Nephron progenitor cell (in vitro differentiated cells): ENCODE results near the gene ASXL1.

Source experiments
- DNase-seq: peaks from one replicate; pipeline ENCODE4 v3.0.0; 2021
- H3K27ac Mint-ChIP-seq: 2 replicates; pipeline ENCODE4 v1.8.0; 2021; ENCODE audit warnings: mild to moderate bottlenecking, moderate library complexity, mixed read lengths
- H3K27me3 Mint-ChIP-seq: 2 replicates; pipeline ENCODE4 v1.8.0; 2021; ENCODE audit warnings: mild to moderate bottlenecking, low read depth, mixed read lengths; ENCODE audit not compliant: poor library complexity
- H3K36me3 Mint-ChIP-seq: 2 replicates; pipeline ENCODE4 v1.8.0; 2021; ENCODE audit warnings: low read depth, mixed read lengths
- H3K4me1 Mint-ChIP-seq: 2 replicates; pipeline ENCODE4 v1.8.0; 2021; ENCODE audit warnings: mixed read lengths
- H3K4me3 Mint-ChIP-seq: 2 replicates; pipeline ENCODE4 v1.8.0; 2021; ENCODE audit warnings: mild to moderate bottlenecking, moderate library complexity, mixed read lengths
- H3K9me3 Mint-ChIP-seq: 2 replicates; pipeline ENCODE4 v1.8.0; 2021; ENCODE audit warnings: mild to moderate bottlenecking, moderate library complexity, mixed read lengths
- CTCF ChIP-seq: fragments of 200-600 bp; sonication (generic); IDR thresholded peaks from 2 replicates; pipeline ENCODE4 v1.5.0; 2021; ENCODE audit warnings: antibody characterized with exemption

The ASXL1 gene

GRCh38 chr20:32429343-32429742, 71.2 kb downstream of the ASXL1 start:
- no peak for TF ChIP-seq CTCF
- H3K27ac Mint-ChIP-seq = peak overlapping the region; percentile 44
- H3K4me1 Mint-ChIP-seq = no peaks in the 10 kb centered on the region
- peaks cover 79% of the 10 kb centered on the region for H3K36me3 Mint-ChIP-seq
- H3K9me3 Mint-ChIP-seq = no peaks in the 10 kb centered on the region
- H3K27me3 Mint-ChIP-seq = no peaks in the 10 kb centered on the region
- DNase-seq = no peak
- H3K4me3 Mint-ChIP-seq = no peak overlapping the region

GRCh38 chr20:32429745-32430360, 71.7 kb downstream of the ASXL1 start:
- H3K36me3 Mint-ChIP-seq = peaks cover 77% of the 10 kb centered on the region
- no peaks in the 10 kb centered on the region for H3K4me1 Mint-ChIP-seq
- no peak for DNase-seq
- no peak overlapping the region for H3K27ac Mint-ChIP-seq
- H3K27me3 Mint-ChIP-seq = no peaks in the 10 kb centered on the region
- no peaks in the 10 kb centered on the region for H3K9me3 Mint-ChIP-seq
- H3K4me3 Mint-ChIP-seq = no peak overlapping the region
- TF ChIP-seq CTCF = no peak

GRCh38 chr20:32431457-32431856, 73.3 kb downstream of the ASXL1 start:
- no peaks in the 10 kb centered on the region for H3K9me3 Mint-ChIP-seq
- no peak overlapping the region for H3K27ac Mint-ChIP-seq
- H3K4me1 Mint-ChIP-seq = no peaks in the 10 kb centered on the region
- no peak for TF ChIP-seq CTCF
- no peaks in the 10 kb centered on the region for H3K27me3 Mint-ChIP-seq
- no peak for DNase-seq
- H3K4me3 Mint-ChIP-seq = no peak overlapping the region
- H3K36me3 Mint-ChIP-seq = peaks cover 78% of the 10 kb centered on the region

- Mint-ChIP-seq H3K27me3 (no peaks in the 10 kb centered on the region), H3K9me3 (no peaks in the 10 kb centered on the region), H3K4me3 (no peak overlapping the region), H3K27ac (peak overlapping the region; percentile 5), H3K36me3 (peaks cover 79% of the 10 kb centered on the region), H3K4me1 (no peaks in the 10 kb centered on the region)
- TF ChIP-seq CTCF = no peak
- no peak for DNase-seq
These were observed 74.1 kb downstream of the ASXL1 start for GRCh38 chr20:32432277-32432676.

GRCh38 chr20:32433311-32434021, 75.3 kb downstream of the ASXL1 start:
- DNase-seq = no peak
- H3K4me3 Mint-ChIP-seq = no peak overlapping the region
- peak overlapping the region; percentile 34 for H3K27ac Mint-ChIP-seq
- H3K9me3 Mint-ChIP-seq = no peaks in the 10 kb centered on the region
- H3K27me3 Mint-ChIP-seq = no peaks in the 10 kb centered on the region
- H3K36me3 Mint-ChIP-seq = peaks cover 75% of the 10 kb centered on the region
- peaks cover 3% of the 10 kb centered on the region for H3K4me1 Mint-ChIP-seq
- TF ChIP-seq CTCF = no peak

- Mint-ChIP-seq H3K9me3 (no peaks in the 10 kb centered on the region), H3K4me1 (peaks cover 7% of the 10 kb centered on the region), H3K27ac (no peak overlapping the region), H3K36me3 (peaks cover 75% of the 10 kb centered on the region), H3K27me3 (no peaks in the 10 kb centered on the region), H3K4me3 (no peak overlapping the region)
- TF ChIP-seq CTCF = no peak
- DNase-seq = no peak
These were observed 76.3 kb downstream of the ASXL1 start for GRCh38 chr20:32434434-32434833.
